Natural killer cell (primary cell): ENCODE results near the gene ALK. TPM values are rescaled to one million over a fixed set of nuclear protein-coding genes. Genes with fewer than 3 reads are reported as not detected.

Experiments
- ATAC-seq, 3 donors: fragments of 150-1000 bp in 2 of 3; fragments of 200-7000 bp in 1 of 3; cut with Tn5 transposase; 1 replicate in 1 of 3; 2 replicates in 2 of 3; pipeline ENCODE4 v1.10.0; 2021; ENCODE audit warnings: mild to moderate bottlenecking in 2 of 3, moderate library complexity in 2 of 3
- DNase-seq, 2 donors: peaks; one replicate each; pipeline versions ENCODE4 v3.0.0 to v3.0.0-alpha.2; 2013 to 2021; ENCODE audit warnings: mixed read lengths in 1 of 2
- H3K27ac ChIP-seq: one replicate; pipeline ENCODE4 v1.5.1; 2013; ENCODE audit warnings: mild to moderate bottlenecking, low read length
- H3K27me3 ChIP-seq: one replicate; pipeline ENCODE4 v1.6.1; 2013; ENCODE audit warnings: low read length; ENCODE audit not compliant: control insufficient read depth, insufficient read depth
- H3K36me3 ChIP-seq: one replicate; pipeline ENCODE4 v1.6.1; 2013; ENCODE audit warnings: low read length; ENCODE audit not compliant: control insufficient read depth, insufficient read depth
- H3K4me1 ChIP-seq: one replicate; pipeline ENCODE4 v1.6.1; 2013; ENCODE audit warnings: low read length; ENCODE audit not compliant: control insufficient read depth, insufficient read depth
- H3K4me3 ChIP-seq: one replicate; pipeline ENCODE4 v1.5.1; 2013; ENCODE audit warnings: low read length
- H3K9me3 ChIP-seq: one replicate; pipeline ENCODE4 v1.6.1; 2013; ENCODE audit warnings: low read length; ENCODE audit not compliant: control insufficient read depth, insufficient read depth
- H3K27ac Mint-ChIP-seq, 2 donors: one replicate each; pipeline ENCODE4 v1.8.0; 2022; ENCODE audit warnings: mild to moderate bottlenecking in 2 of 2, mixed read lengths in 2 of 2, moderate library complexity in 1 of 2
- H3K27me3 Mint-ChIP-seq, 2 donors: one replicate each; pipeline ENCODE4 v1.8.0; 2022; ENCODE audit warnings: low read depth in 2 of 2, mixed read lengths in 2 of 2
- H3K36me3 Mint-ChIP-seq: one replicate; pipeline ENCODE4 v1.8.0; 2022; ENCODE audit warnings: mixed read lengths
- H3K4me1 Mint-ChIP-seq, 2 donors: one replicate each; pipeline ENCODE4 v1.8.0; 2022; ENCODE audit warnings: mixed read lengths in 2 of 2
- H3K4me3 Mint-ChIP-seq: one replicate; pipeline ENCODE4 v1.8.0; 2022; ENCODE audit warnings: mild to moderate bottlenecking, moderate library complexity, mixed read lengths
- H3K9me3 Mint-ChIP-seq, 2 donors: one replicate each; pipeline ENCODE4 v1.8.0; 2022; ENCODE audit warnings: mixed read lengths in 2 of 2
- WGBS: methylation state at CpG from one replicate; pipeline ENCODE4 v1.1.7; 2013; ENCODE audit warnings: missing lambda C conversion rate; ENCODE audit not compliant: insufficient coverage; 5-methylcytosine and 5-hydroxymethylcytosine counted together
- intact Hi-C: fragments of 100-400 bp; cut with micrococcal nuclease; formaldehyde crosslinking; loops from one replicate; pipeline ENCODE4 v1.14.2; 2022
- total RNA-seq, 4 donors: library from RNA; stranded (reverse); fragments of 120-200 nt in 1 of 4; gene quantifications; one replicate each; pipeline versions ENCODE4 v1.2.3 to v1.2.4, GENCODE V29; 2013 to 2022
- TF ChIP-seq, protein P1 (sequence below): fragments of 200-600 bp; IDR thresholded peaks from one replicate; pipeline ENCODE4 v1.8.0; 2022; ENCODE audit warnings: antibody characterized with exemption

Gene ALK
- total RNA-seq, 3 donors from 2014 or later (not counting 1 experiment from before 2014, with no cell fraction given), result not detected

DNA sequence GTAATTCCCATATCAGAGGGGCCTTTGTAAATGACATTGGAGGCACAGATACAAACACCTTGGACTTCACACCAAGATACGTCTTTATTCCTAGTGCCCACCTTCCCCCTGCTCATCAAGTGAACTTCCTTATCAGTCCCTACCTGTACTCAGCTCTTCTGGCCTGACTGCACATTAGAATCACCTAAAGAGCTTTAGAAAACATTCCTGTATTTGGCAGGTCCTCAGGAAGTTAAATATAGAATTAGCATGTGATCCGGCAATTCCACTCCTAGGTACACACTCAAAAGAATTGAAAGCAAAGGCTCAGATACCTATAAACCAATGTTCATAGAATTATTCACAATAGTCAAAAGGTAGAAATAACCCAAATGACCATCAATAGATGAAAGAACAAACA, 46.6 kb downstream of the ALK start:
- no peak for ATAC-seq
- Mint-ChIP-seq H3K4me1 (no peaks in the 10 kb centered on the region), H3K4me3 (no peak overlapping the region), H3K9me3 (no peaks in the 10 kb centered on the region), H3K27me3 (peaks cover 5% of the 10 kb centered on the region in 2 donors), H3K36me3 (no peaks in the 10 kb centered on the region), H3K27ac (no peak overlapping the region)
- Histone ChIP-seq H3K27ac (no peak overlapping the region), H3K4me3 (no peak overlapping the region), H3K9me3 (no peaks in the 10 kb centered on the region), H3K4me1 (no peaks in the 10 kb centered on the region), H3K27me3 (no peaks in the 10 kb centered on the region), H3K36me3 (no peaks in the 10 kb centered on the region)
- WGBS, result 81% methylated on average over 1 of the region's 2 CpGs
- no peak for DNase-seq
- intact Hi-C loops, result no loop called here
- TF ChIP-seq, protein P1, sequence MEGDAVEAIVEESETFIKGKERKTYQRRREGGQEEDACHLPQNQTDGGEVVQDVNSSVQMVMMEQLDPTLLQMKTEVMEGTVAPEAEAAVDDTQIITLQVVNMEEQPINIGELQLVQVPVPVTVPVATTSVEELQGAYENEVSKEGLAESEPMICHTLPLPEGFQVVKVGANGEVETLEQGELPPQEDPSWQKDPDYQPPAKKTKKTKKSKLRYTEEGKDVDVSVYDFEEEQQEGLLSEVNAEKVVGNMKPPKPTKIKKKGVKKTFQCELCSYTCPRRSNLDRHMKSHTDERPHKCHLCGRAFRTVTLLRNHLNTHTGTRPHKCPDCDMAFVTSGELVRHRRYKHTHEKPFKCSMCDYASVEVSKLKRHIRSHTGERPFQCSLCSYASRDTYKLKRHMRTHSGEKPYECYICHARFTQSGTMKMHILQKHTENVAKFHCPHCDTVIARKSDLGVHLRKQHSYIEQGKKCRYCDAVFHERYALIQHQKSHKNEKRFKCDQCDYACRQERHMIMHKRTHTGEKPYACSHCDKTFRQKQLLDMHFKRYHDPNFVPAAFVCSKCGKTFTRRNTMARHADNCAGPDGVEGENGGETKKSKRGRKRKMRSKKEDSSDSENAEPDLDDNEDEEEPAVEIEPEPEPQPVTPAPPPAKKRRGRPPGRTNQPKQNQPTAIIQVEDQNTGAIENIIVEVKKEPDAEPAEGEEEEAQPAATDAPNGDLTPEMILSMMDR, result no peak

DNA sequence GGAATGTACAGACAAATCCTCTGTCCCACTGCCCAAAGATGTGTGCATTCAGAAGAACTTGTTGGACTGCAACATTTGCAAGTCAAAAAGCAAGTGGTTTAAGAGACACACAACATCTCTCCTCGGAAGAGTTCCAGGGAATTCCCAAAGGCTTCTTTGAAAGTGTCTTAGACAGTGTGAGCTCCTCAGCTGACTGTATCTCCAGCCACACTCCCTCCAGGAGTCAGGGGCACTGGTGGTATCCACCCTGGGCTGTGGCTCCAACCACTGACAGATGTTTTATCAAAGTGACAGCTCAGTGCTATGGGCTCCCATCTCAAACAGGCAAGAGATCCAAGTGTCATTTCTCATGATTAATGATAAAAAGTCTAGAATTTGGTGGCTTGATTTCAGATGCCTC, 48.5 kb downstream of the ALK start:
- no peak overlapping the region for H3K4me3 Mint-ChIP-seq
- H3K36me3 ChIP-seq, result no peaks in the 10 kb centered on the region
- H3K27me3 Mint-ChIP-seq, result peaks cover 3 to 6% of the 10 kb centered on the region in 2 donors
- no peak overlapping the region for H3K4me3 ChIP-seq
- H3K27ac ChIP-seq, result no peak overlapping the region
- DNase-seq, result no peak
- TF ChIP-seq, protein P1, result no peak
- no peaks in the 10 kb centered on the region for H3K4me1 ChIP-seq
- H3K27ac Mint-ChIP-seq, result no peak overlapping the region
- 60% methylated on average over 1 of the region's 1 CpG for WGBS
- H3K36me3 Mint-ChIP-seq, result no peaks in the 10 kb centered on the region
- no peaks in the 10 kb centered on the region for H3K4me1 Mint-ChIP-seq
- no peak for ATAC-seq
- no peaks in the 10 kb centered on the region for H3K27me3 ChIP-seq
- no peaks in the 10 kb centered on the region for H3K9me3 ChIP-seq
- intact Hi-C loops, result no loop called here
- no peaks in the 10 kb centered on the region for H3K9me3 Mint-ChIP-seq

DNA sequence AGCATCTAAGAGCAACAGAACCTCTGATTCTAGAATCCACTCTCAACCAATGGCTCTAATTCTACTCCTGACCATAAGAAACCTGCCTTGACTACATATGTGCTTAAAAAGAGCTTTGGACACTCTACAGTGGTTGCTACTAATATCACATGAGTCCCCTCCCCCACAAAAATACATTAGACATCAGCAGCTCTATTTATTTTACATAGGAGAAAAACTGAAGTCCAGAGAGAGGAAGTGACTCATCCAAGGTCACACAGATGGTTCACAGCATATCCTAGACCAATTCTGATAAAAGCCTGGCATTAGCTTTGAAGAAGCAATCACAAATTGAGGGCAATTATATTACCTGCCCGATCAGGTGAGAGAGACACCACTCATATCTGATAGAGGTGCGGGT, 49.8 kb downstream of the ALK start:
- no peak overlapping the region for H3K4me3 ChIP-seq
- intact Hi-C loops, result no loop called here

DNA sequence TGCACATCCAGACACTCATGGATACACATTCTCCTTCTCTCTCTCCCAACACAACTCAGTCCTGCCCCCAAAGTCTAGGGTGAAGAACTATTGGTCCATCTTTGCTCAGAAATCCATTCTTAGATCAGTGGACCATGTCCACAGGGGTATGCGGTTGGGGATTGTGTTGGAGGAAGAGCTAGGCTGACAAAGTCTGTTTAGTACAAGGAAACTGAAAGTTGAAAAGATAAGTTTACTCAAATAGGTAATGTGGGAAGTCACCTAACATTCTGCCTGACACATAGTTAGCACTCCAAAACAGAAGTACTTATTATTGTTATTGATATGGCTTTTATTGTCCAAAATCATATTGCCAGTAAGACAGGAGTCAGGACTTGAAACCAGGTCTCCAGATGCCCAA, 55.9 kb downstream of the ALK start:
- Histone ChIP-seq H3K4me1 (no peaks in the 10 kb centered on the region), H3K4me3 (no peak overlapping the region), H3K36me3 (no peaks in the 10 kb centered on the region), H3K27me3 (peaks cover 4% of the 10 kb centered on the region), H3K9me3 (no peaks in the 10 kb centered on the region), H3K27ac (no peak overlapping the region)
- ATAC-seq (no peak), DNase-seq (no peak)
- intact Hi-C loops, result no loop called here
- no peak overlapping the region for H3K27ac Mint-ChIP-seq
- peaks cover 28 to 41% of the 10 kb centered on the region in 2 donors for H3K27me3 Mint-ChIP-seq
- H3K36me3 Mint-ChIP-seq, result no peaks in the 10 kb centered on the region
- TF ChIP-seq, protein P1, result no peak
- 79% methylated on average over 1 of the region's 1 CpG for WGBS
- no peaks in the 10 kb centered on the region for H3K4me1 Mint-ChIP-seq
- H3K9me3 Mint-ChIP-seq, result peaks cover 0 to 2% of the 10 kb centered on the region in 2 donors
- no peak overlapping the region for H3K4me3 Mint-ChIP-seq

More for the DNA sequence above, 49.8 kb downstream of the ALK start:
- WGBS, result 94% methylated on average over 2 of the region's 2 CpGs
- H3K9me3 ChIP-seq, result no peaks in the 10 kb centered on the region
- no peaks in the 10 kb centered on the region for H3K4me1 Mint-ChIP-seq
- H3K27ac Mint-ChIP-seq, result no peak overlapping the region
- DNase-seq, result no peak
- no peak overlapping the region for H3K27ac ChIP-seq
- H3K27me3 ChIP-seq, result no peaks in the 10 kb centered on the region
- no peaks in the 10 kb centered on the region for H3K4me1 ChIP-seq
- TF ChIP-seq, protein P1, result no peak
- no peaks in the 10 kb centered on the region for H3K36me3 ChIP-seq
- H3K9me3 Mint-ChIP-seq, result no peaks in the 10 kb centered on the region
- no peaks in the 10 kb centered on the region for H3K36me3 Mint-ChIP-seq
- ATAC-seq, result no peak
- no peak overlapping the region for H3K4me3 Mint-ChIP-seq
- H3K27me3 Mint-ChIP-seq, result peaks cover 6% of the 10 kb centered on the region in 2 donors
